Subcutaneous abdominal adipose tissue (tissue), 5 donors: ENCODE data around the gene ZNF500.

ENCODE experiments used
- H3K27ac ChIP-seq: one replicate; pipeline ENCODE4 v1.7.0; 2013; ENCODE audit warnings: low read depth, mild to moderate bottlenecking, inconsistent platforms, low read length, moderate library complexity
- H3K27me3 ChIP-seq, 5 donors: one replicate each; pipeline ENCODE4 v1.7.0; 2013; ENCODE audit warnings: low read length in 5 of 5, inconsistent platforms in 1 of 5; ENCODE audit not compliant: control insufficient read depth in 5 of 5, insufficient read depth in 4 of 5
- H3K36me3 ChIP-seq, 5 donors: one replicate each; pipeline ENCODE4 v1.7.0; 2013; ENCODE audit warnings: low read length in 5 of 5; ENCODE audit not compliant: control insufficient read depth in 5 of 5, insufficient read depth in 5 of 5
- H3K4me1 ChIP-seq, 5 donors: one replicate each; pipeline ENCODE4 v1.7.0; 2013; ENCODE audit warnings: low read length in 5 of 5, mild to moderate bottlenecking in 3 of 5, moderate library complexity in 1 of 5; ENCODE audit not compliant: control insufficient read depth in 5 of 5, insufficient read depth in 5 of 5
- H3K4me3 ChIP-seq, 5 donors: one replicate each; pipeline ENCODE4 v1.7.0; 2013; ENCODE audit warnings: low read length in 5 of 5, low read depth in 1 of 5
- H3K9ac ChIP-seq, 5 donors: one replicate each; pipeline ENCODE4 v1.7.0; 2013; ENCODE audit warnings: low read length in 5 of 5, mild to moderate bottlenecking in 4 of 5, moderate library complexity in 3 of 5
- H3K9me3 ChIP-seq, 5 donors: one replicate each; pipeline ENCODE4 v1.7.0; 2013; ENCODE audit warnings: low read length in 5 of 5; ENCODE audit not compliant: control insufficient read depth in 5 of 5
- donor health status: healthy.
- donor health status: healthy.
- donor health status: healthy.
- donor health status: healthy.
- donor health status: healthy.

The ZNF500 gene

GRCh38 chr16:4772351-4772750, 5.4 kb upstream of the ZNF500 start:
- H3K27me3 ChIP-seq: peaks cover 0 to 3% (median 0%) of the 10 kb centered on the region in 5 donors
- H3K9ac ChIP-seq: no peak overlapping the region
- no peaks in the 10 kb centered on the region for H3K9me3 ChIP-seq
- H3K4me1 ChIP-seq: peaks cover 0 to 18% (median 15%) of the 10 kb centered on the region in 5 donors
- no peaks in the 10 kb centered on the region for H3K36me3 ChIP-seq
- H3K4me3 ChIP-seq: no peak overlapping the region
- H3K27ac ChIP-seq: no peak overlapping the region

GRCh38 chr16:4771646-4772045, 4.7 kb upstream of the ZNF500 start:
- Histone ChIP-seq H3K4me3 (no peak overlapping the region), H3K4me1 (peaks cover 0 to 23% (median 15%) of the 10 kb centered on the region in 5 donors), H3K36me3 (no peaks in the 10 kb centered on the region), H3K27me3 (peaks cover 0 to 3% (median 0%) of the 10 kb centered on the region in 5 donors), H3K9me3 (no peaks in the 10 kb centered on the region), H3K27ac (no peak overlapping the region), H3K9ac (no peak overlapping the region)

- Histone ChIP-seq H3K9ac (peak overlapping the region in 3 of 5 donors; percentile 45 to 82 (median 50)), H3K27me3 (no peaks in the 10 kb centered on the region), H3K27ac (no peak overlapping the region), H3K36me3 (peaks cover 0 to 10% (median 5%) of the 10 kb centered on the region in 5 donors), H3K4me3 (peak overlapping the region; percentile 57 to 83 (median 66)), H3K9me3 (no peaks in the 10 kb centered on the region), H3K4me1 (peaks cover 5 to 42% (median 32%) of the 10 kb centered on the region in 5 donors)
Observed at GRCh38 chr16:4769306-4769638, 2.3 kb upstream of the ZNF500 start.

- Histone ChIP-seq H3K4me1 (peaks cover 5 to 42% (median 32%) of the 10 kb centered on the region in 5 donors), H3K27me3 (no peaks in the 10 kb centered on the region), H3K9me3 (no peaks in the 10 kb centered on the region), H3K27ac (peak overlapping the region; percentile 37), H3K4me3 (peak overlapping the region; percentile 57 to 89 (median 66)), H3K36me3 (peaks cover 0 to 16% (median 9%) of the 10 kb centered on the region in 5 donors), H3K9ac (peak overlapping the region in 4 of 5 donors; percentile 67 to 82 (median 72))
Observed at GRCh38 chr16:4768549-4769305, 1.8 kb upstream of the ZNF500 start.

- H3K4me1 ChIP-seq: peaks cover 5 to 42% (median 32%) of the 10 kb centered on the region in 5 donors
- H3K27ac ChIP-seq: peak overlapping the region; percentile 37
- H3K36me3 ChIP-seq: peaks cover 0 to 20% (median 15%) of the 10 kb centered on the region in 5 donors
- no peaks in the 10 kb centered on the region for H3K27me3 ChIP-seq
- peak overlapping the region; percentile 57 to 89 (median 66) for H3K4me3 ChIP-seq
- H3K9ac ChIP-seq: peak overlapping the region in 4 of 5 donors; percentile 64 to 73 (median 68)
- H3K9me3 ChIP-seq: no peaks in the 10 kb centered on the region
Observed at GRCh38 chr16:4767872-4768548, 1.0 kb upstream of the ZNF500 start.

- Histone ChIP-seq H3K27me3 (no peaks in the 10 kb centered on the region), H3K27ac (peak overlapping the region; percentile 83), H3K36me3 (peaks cover 0 to 39% (median 30%) of the 10 kb centered on the region in 5 donors), H3K9ac (peak overlapping the region; percentile 87 to 95 (median 94)), H3K4me1 (peaks cover 5 to 42% (median 32%) of the 10 kb centered on the region in 5 donors), H3K4me3 (peak overlapping the region; percentile 79 to 89 (median 82)), H3K9me3 (no peaks in the 10 kb centered on the region)
Observed at GRCh38 chr16:4765511-4766474, 1.2 kb downstream of the ZNF500 start.

- Histone ChIP-seq H3K4me3 (no peak overlapping the region), H3K27me3 (no peaks in the 10 kb centered on the region), H3K4me1 (peaks cover 5 to 37% (median 27%) of the 10 kb centered on the region in 5 donors), H3K36me3 (peaks cover 0 to 59% (median 49%) of the 10 kb centered on the region in 5 donors), H3K27ac (no peak overlapping the region), H3K9me3 (no peaks in the 10 kb centered on the region), H3K9ac (no peak overlapping the region)
Observed at GRCh38 chr16:4763791-4764190, 3.2 kb downstream of the ZNF500 start.

GRCh38 chr16:4762205-4762604, 4.8 kb downstream of the ZNF500 start:
- no peaks in the 10 kb centered on the region for H3K27me3 ChIP-seq
- no peak overlapping the region for H3K9ac ChIP-seq
- H3K36me3 ChIP-seq: peaks cover 0 to 73% (median 58%) of the 10 kb centered on the region in 5 donors
- peaks cover 5 to 23% (median 18%) of the 10 kb centered on the region in 5 donors for H3K4me1 ChIP-seq
- no peak overlapping the region for H3K27ac ChIP-seq
- H3K4me3 ChIP-seq: no peak overlapping the region
- no peaks in the 10 kb centered on the region for H3K9me3 ChIP-seq

GRCh38 chr16:4760221-4760910, 6.6 kb downstream of the ZNF500 start:
- Histone ChIP-seq H3K9ac (no peak overlapping the region), H3K36me3 (peaks cover 0 to 81% (median 70%) of the 10 kb centered on the region in 5 donors), H3K9me3 (no peaks in the 10 kb centered on the region), H3K27ac (no peak overlapping the region), H3K4me3 (no peak overlapping the region), H3K4me1 (peaks cover 0 to 7% (median 4%) of the 10 kb centered on the region in 5 donors), H3K27me3 (no peaks in the 10 kb centered on the region)
